Small intestine (tissue), 7 donors: ENCODE data around the gene STK26. TPM values are rescaled to one million over a fixed set of nuclear protein-coding genes. Genes with fewer than 3 reads are reported as not detected.
"Not testable (repeated sequence)": the region's sequence is repeated elsewhere in the genome, so short reads cannot be mapped to it uniquely, and the experiment has no call there.

Experiments
- DNase-seq, 2 donors: peaks; one replicate each; pipeline versions ENCODE4 v3.0.0 to v3.0.0-alpha.2; 2013
- FAIRE-seq: peaks from 2 replicates; lab custom pipeline; 2012; peaks lifted over from hg19 to GRCh38; lab: Jason Lieb, UNC
- H3K27ac ChIP-seq, 3 donors: one replicate each; pipeline ENCODE4 v1.5.1; 2013; ENCODE audit warnings: low read length in 2 of 3, mild to moderate bottlenecking in 2 of 3, control low read depth in 1 of 3, inconsistent platforms in 1 of 3, low read depth in 1 of 3, moderate library complexity in 1 of 3
- H3K27me3 ChIP-seq, 3 donors: one replicate each; pipeline ENCODE4 v1.6.1; 2013; ENCODE audit warnings: low read length in 3 of 3, inconsistent platforms in 1 of 3; ENCODE audit not compliant: control insufficient read depth in 3 of 3, insufficient read depth in 3 of 3
- H3K36me3 ChIP-seq, 3 donors: one replicate each; pipeline ENCODE4 v1.6.1; 2013; ENCODE audit warnings: low read length in 3 of 3, inconsistent platforms in 1 of 3, low read depth in 1 of 3, mild to moderate bottlenecking in 1 of 3, moderate library complexity in 1 of 3; ENCODE audit not compliant: control insufficient read depth in 3 of 3, insufficient read depth in 2 of 3
- H3K4me1 ChIP-seq, 3 donors: one replicate each; pipeline ENCODE4 v1.6.1; 2013; ENCODE audit warnings: low read length in 2 of 3, inconsistent platforms in 1 of 3, low read depth in 1 of 3, mild to moderate bottlenecking in 1 of 3, moderate library complexity in 1 of 3; ENCODE audit not compliant: control insufficient read depth in 3 of 3, insufficient read depth in 2 of 3
- H3K4me3 ChIP-seq, 3 donors: one replicate each; pipeline ENCODE4 v1.5.1; 2013; ENCODE audit warnings: low read length in 3 of 3, control low read depth in 1 of 3, inconsistent platforms in 1 of 3, low read depth in 1 of 3, mild to moderate bottlenecking in 1 of 3, moderate library complexity in 1 of 3
- H3K9me3 ChIP-seq, 2 donors: one replicate each; pipeline ENCODE4 v1.6.1; 2013; ENCODE audit warnings: low read depth in 1 of 2, low read length in 1 of 2; ENCODE audit not compliant: control insufficient read depth in 2 of 2, insufficient read depth in 1 of 2
- WGBS, 3 donors: extraction: QIAGEN DNeasy Blood & Tissue Kit; methylation state at CpG; one replicate each; pipeline ENCODE4 v1.1.7; 2013; 5-methylcytosine and 5-hydroxymethylcytosine counted together
- polyA plus RNA-seq, 4 donors: library from polyadenylated mRNA; stranded (reverse) in 3 of 4; unstranded in 1 of 4; fragments of 200-250 nt in 3 of 4; fragments of 120-200 nt in 1 of 4; gene quantifications; one replicate each; pipeline versions ENCODE4 v1.2.1 to v1.2.3, GENCODE V29; 2013
- donor health status: healthy with polysubstance abuse.
- donor health status: control.
- donor health status: control.
- donor health status: Bipolar disorder and iron deficiency.
- donor health status: healthy.

STK26 gene
- polyA plus RNA-seq, 4 donors = 6.4 to 13.9 (median 9.9) TPM

DNA sequence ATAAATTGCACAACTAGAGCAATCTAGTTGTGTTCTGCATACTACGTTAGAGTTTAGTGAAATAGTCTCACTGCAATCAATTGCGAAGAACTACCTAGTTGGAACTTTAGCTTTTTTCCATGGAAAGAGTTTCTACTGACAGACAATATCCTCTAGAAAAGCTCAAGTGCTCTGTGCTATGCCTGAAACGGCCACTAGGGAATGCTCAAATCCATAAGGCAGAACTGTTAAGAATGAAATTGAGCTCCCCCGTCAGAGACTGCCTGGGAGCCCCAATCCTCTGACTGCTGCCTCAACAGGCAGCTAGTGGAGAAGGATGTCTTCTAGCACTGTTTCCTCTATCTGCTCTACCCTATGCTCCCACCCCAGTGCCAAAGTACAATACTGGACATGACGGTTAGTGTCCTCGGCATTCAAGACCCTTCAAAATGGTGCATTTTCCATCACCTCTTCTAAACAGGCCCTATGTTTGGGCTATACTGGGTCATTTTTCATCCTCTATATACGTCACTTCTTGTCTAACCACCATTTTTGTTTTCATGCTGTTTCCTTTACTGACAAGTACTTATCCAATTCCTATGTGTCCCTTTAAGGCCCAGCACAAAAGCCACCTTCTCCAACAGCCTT, 69.5 kb downstream of the STK26 start:
- Histone ChIP-seq H3K27ac (no peak overlapping the region), H3K36me3 (no peaks in the 10 kb centered on the region), H3K4me3 (no peak overlapping the region), H3K27me3 (peaks cover 0 to 5% (median 0%) of the 10 kb centered on the region in 3 donors), H3K4me1 (no peaks in the 10 kb centered on the region), H3K9me3 (no peaks in the 10 kb centered on the region)
- peak; percentile 57 to 62 for DNase-seq
- 37 to 47% (median 44%) methylated on average over 7 of the region's 7 CpGs for WGBS, 3 donors
- FAIRE-seq = no peak

- FAIRE-seq (no peak), DNase-seq (no peak)
- no peak overlapping the region for H3K4me3 ChIP-seq
- no peak overlapping the region for H3K27ac ChIP-seq
- 51 to 68% (median 61%) methylated on average over 4 of the region's 4 CpGs for WGBS, 3 donors
- no peaks in the 10 kb centered on the region for H3K9me3 ChIP-seq
- no peaks in the 10 kb centered on the region for H3K36me3 ChIP-seq
- peaks cover 0 to 5% (median 0%) of the 10 kb centered on the region in 3 donors for H3K27me3 ChIP-seq
- no peaks in the 10 kb centered on the region for H3K4me1 ChIP-seq
These were observed 70.2 kb downstream of the STK26 start for GRCh38 chrX:132093239-132093860.

- Histone ChIP-seq H3K4me1 (no peaks in the 10 kb centered on the region), H3K9me3 (no peaks in the 10 kb centered on the region), H3K36me3 (no peaks in the 10 kb centered on the region), H3K4me3 (no peak overlapping the region), H3K27ac (no peak overlapping the region), H3K27me3 (peaks cover 0 to 5% (median 0%) of the 10 kb centered on the region in 3 donors)
- FAIRE-seq = no peak
- 64 to 69% (median 64%) methylated on average over 2 of the region's 2 CpGs for WGBS, 3 donors
- DNase-seq = no peak
These were observed 71.1 kb downstream of the STK26 start for GRCh38 chrX:132094164-132094563.

GRCh38 chrX:132098704-132099103, 75.6 kb downstream of the STK26 start:
- not testable (repeated sequence) for H3K9me3 ChIP-seq, H3K36me3 ChIP-seq, H3K4me3 ChIP-seq, H3K27ac ChIP-seq, H3K27me3 ChIP-seq, FAIRE-seq, H3K4me1 ChIP-seq, DNase-seq
- 35 to 59% (median 45%) methylated on average over 4 of the region's 4 CpGs for WGBS, 3 donors

DNA sequence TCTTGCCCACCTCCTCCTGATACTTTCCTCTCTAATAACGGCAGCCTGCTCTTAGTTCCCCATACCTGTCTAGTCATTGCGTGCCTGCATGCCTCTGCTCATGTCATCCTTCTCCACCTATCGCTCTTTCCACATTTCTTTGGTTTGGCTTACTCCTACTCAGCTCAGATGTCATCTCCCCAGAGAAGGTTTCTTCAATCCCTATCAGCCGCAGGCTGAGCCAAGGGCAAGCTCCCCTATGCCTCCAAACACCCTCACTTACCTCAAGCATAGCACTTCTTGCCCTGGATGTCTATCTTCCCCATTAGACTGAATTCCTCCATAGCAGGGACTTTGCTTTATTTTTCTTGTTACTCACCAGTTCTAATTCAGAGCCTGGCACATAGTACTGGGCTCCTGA, 78.1 kb downstream of the STK26 start:
- WGBS, 3 donors = 70 to 87% (median 83%) methylated on average over 4 of the region's 4 CpGs
- no peaks in the 10 kb centered on the region for H3K9me3 ChIP-seq
- no peaks in the 10 kb centered on the region for H3K27me3 ChIP-seq
- H3K4me1 ChIP-seq = no peaks in the 10 kb centered on the region
- FAIRE-seq (no peak), DNase-seq (no peak)
- H3K36me3 ChIP-seq = no peaks in the 10 kb centered on the region
- no peak overlapping the region for H3K27ac ChIP-seq
- H3K4me3 ChIP-seq = no peak overlapping the region

- no peaks in the 10 kb centered on the region for H3K4me1 ChIP-seq
- no peaks in the 10 kb centered on the region for H3K27me3 ChIP-seq
- no peaks in the 10 kb centered on the region for H3K36me3 ChIP-seq
- FAIRE-seq = no peak
- no peaks in the 10 kb centered on the region for H3K9me3 ChIP-seq
- no peak for DNase-seq
- H3K4me3 ChIP-seq = no peak overlapping the region
- no peak overlapping the region for H3K27ac ChIP-seq
- WGBS, 3 donors = 71 to 95% (median 86%) methylated on average over 8 to 9 of the region's 9 CpGs
These were observed 78.7 kb downstream of the STK26 start for GRCh38 chrX:132101799-132102198.

DNA sequence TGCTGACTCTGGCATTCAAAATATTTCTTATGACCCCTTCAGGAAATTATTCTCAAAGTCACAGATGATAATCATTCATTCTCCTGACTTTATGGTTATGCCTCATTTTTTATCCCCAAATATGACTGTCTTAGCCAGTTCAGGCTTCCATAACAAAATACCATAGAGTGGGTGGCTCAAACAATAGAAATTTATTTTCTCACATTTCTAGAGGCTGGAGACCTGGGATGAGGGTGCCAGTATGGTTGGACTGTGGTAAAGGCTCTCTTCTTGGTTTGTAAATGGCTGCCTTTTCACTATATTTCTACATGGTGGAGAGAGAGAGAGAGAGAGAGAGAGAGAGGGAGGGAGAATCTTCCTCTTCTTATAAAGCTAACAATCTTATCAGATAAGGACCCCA, 84.2 kb downstream of the STK26 start:
- H3K27ac ChIP-seq = no peak overlapping the region

DNA sequence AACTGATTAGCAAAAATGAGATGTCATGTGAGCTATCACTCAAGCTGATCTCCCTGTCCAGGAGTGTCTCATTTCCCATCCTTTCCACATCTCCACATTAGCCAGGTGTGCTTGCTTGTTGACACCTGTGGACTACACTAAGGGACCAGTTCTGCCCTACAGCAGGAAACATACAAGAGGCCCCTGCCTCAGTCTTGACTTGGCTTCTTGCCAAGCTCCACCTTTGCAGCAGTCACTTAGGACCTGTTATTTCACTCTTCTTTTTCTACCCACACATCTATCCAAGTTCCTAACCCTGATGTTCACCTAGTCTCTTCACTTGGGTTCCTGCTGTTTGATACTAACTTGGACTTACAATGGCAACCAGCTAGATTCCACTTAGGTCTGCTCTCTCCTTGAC, 91.5 kb downstream of the STK26 start:
- H3K9me3 ChIP-seq = no peaks in the 10 kb centered on the region
- peaks cover 0 to 4% (median 0%) of the 10 kb centered on the region in 3 donors for H3K4me1 ChIP-seq
- FAIRE-seq (no peak), DNase-seq (peak in 1 of 2 donors; percentile 14)
- no peak overlapping the region for H3K27ac ChIP-seq
- H3K4me3 ChIP-seq = no peak overlapping the region
- no peaks in the 10 kb centered on the region for H3K36me3 ChIP-seq
- no peaks in the 10 kb centered on the region for H3K27me3 ChIP-seq

More for the DNA sequence above, 84.2 kb downstream of the STK26 start:
- H3K4me3 ChIP-seq = no peak overlapping the region
- no peaks in the 10 kb centered on the region for H3K36me3 ChIP-seq
- H3K9me3 ChIP-seq = no peaks in the 10 kb centered on the region
- H3K27me3 ChIP-seq = no peaks in the 10 kb centered on the region
- FAIRE-seq (no peak), DNase-seq (no peak)
- no peaks in the 10 kb centered on the region for H3K4me1 ChIP-seq
